GM18511 (cell line): Measurements from ENCODE around the gene ADPRHL1.

Experiments
- ATAC-seq: cut with Tn5 transposase; IDR thresholded peaks from one replicate; pipeline ENCODE4 v1.9.1; 2021; ENCODE audit warnings: mild to moderate bottlenecking, moderate library complexity; ENCODE audit not compliant: unreplicated experiment

ADPRHL1 gene

DNA sequence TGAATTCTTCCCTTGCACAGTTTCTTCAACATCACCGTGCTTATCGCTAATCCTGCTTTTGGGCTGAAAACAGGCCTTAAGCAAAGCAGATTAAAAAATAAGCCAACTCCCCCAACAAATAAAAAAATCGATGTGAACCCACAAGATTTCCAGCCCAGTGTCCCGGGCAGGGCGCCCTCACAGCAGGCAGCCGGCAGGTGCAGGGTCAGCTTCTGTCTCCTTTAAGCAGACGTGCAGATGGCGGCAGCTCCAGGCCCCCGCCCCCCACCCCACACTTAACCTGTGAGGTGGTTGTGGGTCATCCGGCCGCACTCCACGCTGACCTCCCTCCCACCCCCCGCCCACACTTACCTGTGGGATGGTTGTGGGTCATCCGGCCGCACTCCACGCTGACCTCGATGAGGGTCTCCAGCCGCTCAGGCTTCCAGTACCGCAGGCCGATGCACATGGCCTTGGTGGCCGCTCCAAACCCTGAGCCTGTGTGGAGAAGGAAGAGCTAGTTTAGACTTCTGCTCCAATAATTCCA is 19.8 kb downstream of the ADPRHL1 start:
- no peak for ATAC-seq

DNA sequence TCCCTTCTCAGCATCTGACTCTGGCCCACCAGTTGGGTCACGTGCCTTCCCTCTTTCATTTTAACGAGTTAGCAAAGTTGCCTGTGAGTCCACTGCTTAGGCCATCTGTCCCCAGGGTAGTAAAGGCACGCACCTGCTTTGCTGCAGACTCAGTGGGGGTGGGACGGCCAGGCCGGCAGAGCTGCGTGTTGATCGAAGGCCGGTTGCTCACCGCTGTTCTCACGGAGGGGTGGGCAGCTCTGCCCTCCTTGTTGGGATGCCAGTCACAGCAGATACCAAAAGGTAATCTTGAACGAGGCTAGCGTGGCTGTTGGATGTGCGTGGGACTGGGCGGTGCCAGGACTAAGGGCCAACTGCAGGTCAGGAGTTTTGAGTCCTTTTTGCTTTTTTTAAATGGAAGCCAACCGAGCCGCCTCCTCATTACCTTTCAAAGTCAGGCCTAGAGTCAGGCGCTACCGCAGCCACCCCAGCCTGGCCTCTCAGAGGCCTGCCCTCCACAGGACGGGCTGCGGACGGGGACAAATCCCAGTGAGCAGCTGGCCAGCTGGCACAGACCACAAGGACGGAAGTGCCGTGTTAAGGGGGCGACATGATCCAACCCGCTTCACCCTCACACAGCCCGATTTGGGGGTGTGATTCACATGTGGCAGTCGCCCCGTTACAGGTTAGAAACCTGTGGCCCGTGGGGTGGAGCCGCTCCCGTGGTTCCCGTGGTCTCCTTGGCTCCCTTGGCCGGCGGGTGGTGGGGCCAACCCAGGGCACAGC is 20.6 kb downstream of the ADPRHL1 start:
- no peak for ATAC-seq

DNA sequence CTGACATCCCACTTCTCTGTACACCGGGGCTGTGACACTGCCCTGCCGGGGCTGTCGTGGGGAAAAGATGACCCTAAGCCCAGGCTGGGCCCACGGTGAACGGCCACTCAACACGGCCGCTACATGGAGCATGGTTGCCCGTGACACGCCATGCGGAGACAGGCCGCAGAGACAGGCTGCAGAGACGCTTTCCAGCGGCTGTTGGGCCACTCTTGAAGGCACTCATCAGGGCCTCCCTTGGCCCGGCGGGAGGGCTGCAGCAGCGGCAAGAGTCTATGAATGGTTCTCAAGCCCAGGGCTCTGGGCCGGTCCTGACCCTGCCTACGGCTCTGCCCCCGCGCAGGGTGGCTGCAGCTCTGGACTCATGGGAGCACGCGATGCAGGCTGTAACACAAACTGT is 22.1 kb downstream of the ADPRHL1 start:
- no peak for ATAC-seq

DNA sequence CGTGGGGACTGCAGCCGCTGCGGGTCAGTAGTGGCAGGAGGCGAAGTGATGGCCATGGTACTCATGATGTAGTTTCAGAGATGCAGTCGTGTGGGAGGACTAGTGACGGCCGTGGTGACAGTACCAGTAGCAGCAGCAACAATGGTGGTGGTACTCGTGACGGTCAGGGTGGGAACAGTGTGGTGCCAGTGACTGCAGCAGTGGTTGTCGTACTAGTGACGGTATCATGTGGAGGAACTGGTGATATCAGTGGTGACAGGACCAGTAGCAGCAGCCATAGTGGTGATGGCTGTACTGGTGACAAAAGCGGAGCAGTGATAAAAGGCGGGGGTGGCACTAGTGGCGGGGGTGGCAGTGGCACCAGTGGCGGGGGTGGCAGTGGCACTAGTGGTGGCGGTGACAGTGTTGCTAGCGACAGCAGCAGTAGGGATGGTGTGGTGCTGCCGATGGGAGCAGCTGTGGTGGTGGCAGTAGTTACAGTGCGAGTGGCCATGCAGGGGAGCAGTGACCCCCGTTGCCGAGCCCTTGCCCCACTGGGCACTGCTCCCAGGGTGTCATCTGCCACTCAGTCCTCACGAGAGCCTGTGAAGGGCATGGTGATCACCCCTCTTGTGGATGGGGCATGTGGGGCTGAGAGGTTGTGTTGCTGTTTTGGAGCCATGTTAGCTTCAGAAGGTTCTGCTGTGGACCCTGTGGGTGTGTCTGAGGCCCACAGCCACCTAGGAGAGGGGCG is 22.7 kb downstream of the ADPRHL1 start:
- ATAC-seq: no peak

DNA sequence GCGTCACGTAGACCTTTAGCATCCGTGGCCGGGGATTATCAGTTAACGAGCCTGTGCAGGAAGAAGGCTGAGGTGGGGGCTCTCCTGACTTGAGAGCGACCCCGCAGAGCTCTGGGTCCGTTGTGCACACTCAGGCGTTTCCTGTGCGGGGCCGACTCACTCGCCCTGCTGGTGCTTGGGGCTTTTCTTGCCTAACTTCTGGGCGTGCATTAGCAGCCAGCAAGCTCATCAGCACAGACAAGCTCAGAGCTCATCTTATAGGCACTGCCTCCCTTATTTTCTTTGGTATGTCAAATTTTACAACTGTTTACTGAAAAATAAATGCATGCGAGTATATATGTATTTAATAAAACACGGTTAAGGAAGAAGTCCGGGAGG is 23.7 kb downstream of the ADPRHL1 start:
- ATAC-seq: no peak

DNA sequence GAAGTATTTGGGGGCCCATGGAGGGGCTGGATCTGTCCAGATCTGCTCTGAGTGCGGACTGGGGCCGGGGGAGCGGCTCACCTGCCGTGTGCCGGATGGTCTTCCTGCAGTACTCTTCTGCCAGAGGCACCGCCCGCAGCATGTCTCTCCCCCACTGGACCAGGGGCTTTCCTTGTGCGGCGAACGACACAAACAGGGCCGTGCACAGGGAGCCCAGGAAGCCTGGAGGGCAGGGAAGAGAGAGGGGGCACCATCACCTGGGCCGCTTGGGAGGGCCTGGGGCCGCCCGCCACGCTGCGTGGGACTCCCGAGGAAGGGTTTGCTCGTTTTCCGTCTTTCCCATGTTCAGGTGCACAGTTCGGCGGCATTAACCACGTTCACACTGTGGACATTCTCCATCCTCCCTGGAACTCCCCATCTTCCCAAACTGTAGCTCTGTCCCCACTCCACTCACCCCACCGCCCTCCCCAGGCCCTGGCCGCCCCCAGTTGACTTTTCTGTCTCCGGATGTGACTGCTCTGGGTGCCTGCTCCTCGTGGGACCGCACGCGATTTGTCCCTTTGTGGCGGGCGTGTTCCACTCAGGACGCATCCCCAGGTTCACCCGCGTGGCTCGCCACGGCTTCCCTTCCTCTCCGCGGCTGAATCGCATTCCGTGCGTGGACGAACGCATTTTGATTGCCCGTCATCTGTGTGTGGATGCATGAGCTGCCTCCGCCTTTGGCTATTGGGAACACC is 24.2 kb downstream of the ADPRHL1 start:
- ATAC-seq: no peak

DNA sequence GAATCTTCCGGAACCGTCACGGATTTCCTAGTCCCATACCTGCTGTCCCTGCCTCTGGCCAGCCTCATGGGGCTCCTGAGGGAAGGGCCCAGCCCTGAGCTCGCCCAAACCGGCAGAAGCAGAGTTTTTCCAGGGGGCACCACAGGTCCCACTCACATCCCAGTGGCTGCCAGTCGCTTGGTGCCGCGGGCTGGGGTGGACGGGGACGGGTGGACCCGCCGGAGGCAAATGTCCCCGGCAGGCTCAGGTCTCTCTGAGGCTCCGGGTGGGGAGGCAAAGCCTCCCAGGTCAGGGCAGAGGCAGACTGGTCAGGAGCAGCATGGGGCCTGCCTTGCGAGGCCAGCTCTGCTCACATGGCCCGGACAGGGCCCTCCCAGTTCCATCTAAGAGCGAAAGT is 24.8 kb downstream of the ADPRHL1 start:
- no peak for ATAC-seq

DNA sequence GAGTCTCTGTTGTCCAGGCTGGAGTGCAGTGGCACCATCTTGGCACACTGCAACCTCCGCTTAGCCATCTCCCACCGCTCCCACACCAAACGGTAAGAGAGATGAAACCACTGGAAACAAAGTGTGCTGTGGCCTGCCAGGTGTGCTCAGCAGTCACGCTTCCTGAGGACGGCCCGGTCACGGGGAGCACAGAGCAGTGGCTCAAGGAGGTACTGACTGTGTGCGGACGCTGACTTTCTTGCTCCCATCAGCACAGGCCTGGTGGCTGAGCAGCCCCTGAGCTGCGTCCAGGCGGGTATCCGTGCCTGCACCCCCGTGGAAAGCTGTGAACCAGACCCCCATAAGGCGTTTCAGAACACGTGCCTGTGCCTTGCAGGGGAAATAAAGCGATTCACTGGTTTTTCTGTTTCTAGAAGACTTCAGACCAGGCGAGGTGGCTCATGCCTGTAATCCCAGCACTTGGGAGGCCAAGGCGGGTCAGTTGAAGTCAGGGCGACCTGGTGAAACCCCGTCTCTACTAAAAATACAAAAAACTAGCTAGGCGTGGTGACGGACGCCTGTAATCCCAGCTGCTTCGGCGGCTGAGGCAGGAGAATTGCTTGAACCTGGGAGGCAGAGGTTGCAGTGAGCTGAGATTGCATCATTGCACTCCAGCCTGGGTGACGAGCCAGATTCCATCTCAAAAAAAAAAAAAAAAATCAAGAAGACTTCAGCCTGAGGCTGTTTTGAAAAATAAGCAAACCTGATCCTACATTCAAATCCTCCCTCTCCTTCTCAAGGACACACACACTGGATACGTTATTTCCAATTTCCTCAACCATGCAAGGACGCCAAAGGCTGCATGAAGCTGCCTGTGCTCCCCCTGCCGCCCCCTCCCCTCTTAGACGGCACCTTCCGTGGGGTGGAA is 25.5 kb downstream of the ADPRHL1 start:
- ATAC-seq: no peak

DNA sequence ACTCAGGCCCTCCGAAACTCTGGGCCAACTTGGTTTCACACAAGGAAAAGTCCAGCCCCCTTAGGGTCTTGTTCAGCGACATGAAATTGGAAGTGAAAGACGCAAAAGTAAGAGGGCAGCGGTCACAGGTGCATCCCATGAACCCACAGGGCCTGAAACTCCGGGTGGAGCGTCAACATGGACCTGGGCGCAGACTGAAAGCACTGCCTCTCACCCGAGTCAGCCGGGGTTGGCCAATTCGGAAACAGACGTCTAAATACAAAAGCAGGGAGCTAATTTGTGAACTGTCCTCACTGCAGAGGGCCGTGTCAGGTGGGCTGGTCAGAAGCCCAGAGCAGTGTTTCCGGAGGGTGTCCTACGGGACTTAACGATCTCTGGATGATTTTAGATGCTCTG is 26.7 kb downstream of the ADPRHL1 start:
- no peak for ATAC-seq

DNA sequence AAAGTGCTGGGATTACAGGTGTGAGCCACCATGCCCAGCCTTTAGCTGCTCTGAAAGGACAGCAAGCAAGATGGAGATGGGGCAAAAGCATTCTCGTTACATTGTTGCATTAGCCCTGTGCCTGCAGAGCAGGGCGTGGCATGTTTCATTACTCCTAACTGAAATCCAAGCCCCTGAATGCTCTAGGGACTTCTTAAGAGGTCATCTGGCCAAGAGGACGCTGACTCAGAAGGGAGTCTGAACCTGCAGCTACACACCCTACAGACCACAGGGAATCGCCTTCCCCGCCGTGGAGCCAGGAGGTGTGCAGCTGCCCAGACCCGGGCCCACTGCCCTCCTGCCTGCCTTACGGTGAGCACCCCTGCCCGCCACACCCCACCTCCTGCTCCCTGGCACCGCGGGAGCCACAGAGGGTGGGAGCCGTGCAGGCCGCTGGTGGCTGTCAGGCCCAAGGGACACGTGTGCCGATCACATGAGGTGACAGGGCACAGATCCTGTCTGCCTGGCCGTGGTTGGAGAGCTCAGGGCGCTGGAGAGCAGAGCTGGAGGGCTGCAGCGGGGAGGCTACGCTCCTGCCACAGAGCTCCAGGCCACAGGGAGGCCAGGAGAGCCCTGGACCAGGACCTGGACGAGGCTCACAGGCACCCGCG is 27.2 kb downstream of the ADPRHL1 start:
- ATAC-seq: no peak

DNA sequence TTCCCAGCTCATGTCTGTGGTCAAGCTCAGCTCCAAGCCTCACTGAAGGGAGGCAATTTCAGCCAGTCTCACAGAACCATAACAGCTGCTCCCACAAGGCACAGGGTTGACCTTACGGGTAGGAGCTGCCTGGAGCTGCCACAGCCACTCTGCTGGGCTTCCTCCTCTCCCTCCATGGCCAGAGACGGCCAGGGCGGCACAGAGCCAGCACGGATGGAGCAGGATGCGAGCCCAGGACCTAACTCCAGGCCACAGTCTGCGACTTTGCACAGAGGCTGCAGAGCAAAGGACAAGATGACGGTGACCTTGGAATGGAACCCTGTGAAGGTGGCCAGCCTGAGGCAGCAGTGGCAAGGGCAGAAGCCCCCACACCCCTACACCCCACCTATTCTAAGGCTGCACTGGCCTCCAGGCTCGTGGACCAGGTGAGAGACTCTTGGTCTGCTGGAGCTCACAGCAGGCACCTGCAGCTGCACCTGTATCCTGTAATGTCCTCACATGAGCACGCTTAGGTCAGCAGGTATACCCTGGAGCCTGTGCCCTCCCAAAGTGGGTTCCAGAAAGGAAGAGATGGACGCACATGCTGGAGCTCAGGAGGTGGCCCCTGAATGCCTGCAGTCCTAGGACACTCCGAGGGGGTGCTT is 29.6 kb downstream of the ADPRHL1 start:
- no peak for ATAC-seq

DNA sequence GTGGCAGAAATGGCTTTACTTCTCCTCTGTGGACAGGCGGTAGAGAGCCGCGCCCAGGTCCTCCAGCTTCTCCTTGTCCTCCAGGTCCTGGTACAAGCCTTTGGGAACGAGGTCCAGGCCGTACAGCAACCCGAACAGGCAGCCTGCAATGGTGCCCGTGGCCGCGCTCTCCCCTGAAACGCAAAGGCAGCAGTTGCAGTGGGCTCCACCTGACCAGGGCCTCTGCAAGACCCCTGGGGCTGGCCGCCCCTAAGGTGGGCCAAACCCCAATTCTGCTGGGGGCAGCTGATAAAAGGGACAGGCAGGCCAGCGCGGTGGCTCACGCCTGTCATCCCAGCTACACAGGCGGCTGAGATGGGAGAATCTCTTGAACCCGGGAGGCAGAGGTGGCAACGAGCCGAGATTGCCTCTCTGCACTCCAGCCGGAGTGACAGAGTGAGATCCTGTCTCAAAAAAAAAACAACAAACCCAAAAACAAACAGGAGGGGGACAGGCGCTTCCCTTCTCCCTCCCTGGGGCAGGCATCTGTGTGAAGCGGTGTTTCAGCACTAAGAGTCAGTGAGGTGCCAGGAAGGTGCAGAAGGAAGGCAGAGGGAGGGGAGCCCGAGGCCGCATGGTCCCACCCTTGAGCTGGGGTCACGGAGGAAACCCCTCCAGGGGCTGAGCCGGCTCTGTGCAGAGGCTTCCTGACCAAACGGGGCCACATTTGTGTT is 30.3 kb downstream of the ADPRHL1 start:
- ATAC-seq: no peak

DNA sequence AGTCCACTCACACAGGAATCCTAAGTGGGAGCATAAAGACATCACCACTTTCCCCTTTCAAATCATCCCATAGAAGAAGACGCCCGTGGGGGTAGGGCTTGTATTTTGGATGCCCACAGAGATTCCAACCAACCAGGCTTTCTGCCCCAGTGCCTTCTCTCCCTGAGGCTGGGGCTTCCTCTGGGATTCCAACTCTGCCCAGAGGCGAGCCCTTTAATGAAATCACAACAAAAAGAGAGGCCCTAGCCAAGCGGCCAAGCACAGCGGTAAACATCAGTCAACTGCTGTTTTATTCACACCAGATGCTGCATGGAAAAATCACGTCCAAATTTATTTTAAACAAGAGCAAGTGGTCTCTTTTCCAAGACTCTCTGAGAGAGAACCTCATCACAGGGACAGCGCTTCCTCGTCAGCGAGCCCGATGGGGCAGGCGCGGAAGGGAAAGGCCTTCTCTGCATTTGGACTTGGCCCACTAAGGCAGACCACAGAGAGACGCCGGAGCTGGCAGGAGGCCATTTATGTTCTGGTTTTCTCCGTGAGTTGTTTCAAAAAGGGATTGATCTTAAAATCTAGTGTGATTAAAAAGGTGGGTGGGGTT is 31.5 kb downstream of the ADPRHL1 start:
- no peak for ATAC-seq

DNA sequence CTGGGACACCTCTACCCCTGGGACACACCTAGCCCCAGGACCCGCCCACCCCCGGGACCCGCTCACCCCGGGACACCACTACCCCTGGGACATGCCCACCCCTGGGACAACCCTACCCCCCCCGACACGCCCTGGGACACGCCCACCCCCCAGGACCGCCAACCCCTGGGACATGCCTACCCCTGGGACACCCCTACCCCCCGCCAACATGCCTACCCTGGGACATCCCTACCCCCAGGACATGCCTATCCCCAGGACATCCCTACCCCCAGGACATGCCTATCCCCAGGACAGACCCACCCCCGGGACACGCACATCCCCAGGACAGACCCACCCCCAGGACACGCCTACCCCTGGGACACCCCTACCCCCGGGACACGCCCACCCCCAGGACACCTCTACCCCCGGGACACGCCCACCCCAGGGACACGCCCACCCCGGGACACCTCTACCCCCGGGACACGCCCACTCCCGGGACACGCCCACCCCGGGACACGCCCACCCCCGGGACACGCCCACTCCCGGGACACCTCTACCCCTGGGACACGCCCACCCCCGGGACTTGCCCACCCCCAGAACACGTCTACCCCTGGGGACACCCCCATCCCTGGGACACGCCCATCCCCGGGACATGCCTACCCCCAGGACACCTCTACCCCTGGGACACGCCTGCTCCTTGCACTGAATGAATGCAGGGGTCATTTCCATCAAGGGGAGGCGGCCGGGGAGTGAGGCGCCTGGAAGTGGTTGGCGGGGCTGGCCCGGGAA is 32.3 kb downstream of the ADPRHL1 start:
- no peak for ATAC-seq

DNA sequence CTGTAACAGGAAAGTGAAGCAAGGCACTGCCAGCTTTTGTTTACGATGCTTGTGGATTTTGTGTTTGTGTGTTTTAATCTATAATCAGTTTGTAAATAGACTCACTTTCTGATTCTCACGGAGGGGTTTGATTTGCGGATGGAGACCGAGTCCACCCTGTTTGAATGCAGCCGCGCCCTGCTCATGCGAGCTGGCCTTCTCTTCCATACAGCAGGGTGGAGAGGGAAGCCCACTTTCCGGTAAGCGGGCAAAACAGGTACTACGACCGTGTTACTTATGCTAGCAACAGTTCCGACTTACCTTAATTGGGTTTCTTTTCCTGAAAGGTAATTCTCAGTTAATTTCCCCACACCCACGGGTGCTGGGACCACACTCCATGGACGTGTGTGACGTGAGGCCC is 33.1 kb downstream of the ADPRHL1 start:
- no peak for ATAC-seq

DNA sequence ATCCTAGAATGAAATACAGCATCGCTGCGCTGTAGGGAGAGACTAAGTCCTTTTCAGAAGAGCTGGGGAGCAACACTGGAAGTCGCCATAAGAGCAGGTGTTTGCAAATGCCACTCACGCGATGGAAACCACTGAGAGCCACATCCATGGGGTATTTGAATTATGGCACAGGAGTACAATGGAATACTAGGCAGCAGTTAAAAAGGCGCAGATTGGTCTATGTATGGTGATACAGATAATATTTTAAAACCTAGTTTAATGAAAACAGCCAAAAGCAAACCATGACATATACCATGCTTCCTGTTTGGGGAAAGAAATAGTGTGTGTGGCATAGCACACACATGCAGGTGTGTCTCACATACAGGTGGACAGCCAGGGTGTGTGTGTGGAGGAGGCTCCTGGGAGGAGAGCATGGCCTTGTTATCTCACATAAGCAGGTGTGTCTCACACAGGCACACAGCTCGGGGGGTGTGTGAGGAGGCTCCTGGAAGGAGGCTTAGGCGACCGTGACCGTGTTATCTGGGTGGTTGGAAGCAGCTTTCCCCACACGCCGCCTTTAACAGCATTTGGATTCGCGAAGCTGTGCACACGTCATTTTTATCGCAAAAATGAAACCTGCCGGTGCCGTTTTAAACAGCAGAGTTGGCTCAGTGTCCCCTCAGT is 33.6 kb downstream of the ADPRHL1 start:
- no peak for ATAC-seq

DNA sequence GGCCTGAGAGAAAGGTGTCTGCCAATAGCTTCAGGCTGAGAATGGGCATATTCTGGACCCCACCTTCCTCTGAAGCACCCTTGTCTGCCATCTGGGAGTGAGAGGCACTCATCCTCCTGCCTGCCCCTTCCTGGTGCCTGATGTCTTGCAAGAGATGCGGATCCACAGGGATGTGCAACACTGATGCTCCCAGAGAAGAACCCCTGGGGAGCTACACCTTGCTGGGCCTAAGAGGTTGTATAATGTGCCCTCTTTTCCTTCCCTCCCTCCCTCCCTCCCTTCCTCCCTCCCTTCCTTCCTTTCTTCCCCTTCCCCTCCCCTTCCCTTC is 34.6 kb downstream of the ADPRHL1 start:
- no peak for ATAC-seq
